ENCODE results near the gene APOL4. TPM values are rescaled to one million over a fixed set of nuclear protein-coding genes. Genes with fewer than 3 reads are reported as not detected.
"Not testable (repeated sequence)": the region's sequence is repeated elsewhere in the genome, so short reads cannot be mapped to it uniquely, and the experiment has no call there.

Gene APOL4
- total RNA-seq, 2 experiments from 2014 or later, result 7.5 to 7.6 TPM

GRCh38 chr22:36213586-36213985, 12.0 kb upstream of the APOL4 start:
- Mint-ChIP-seq H3K4me3 (no peak overlapping the region), H3K4me1 (peaks cover 14% of the 10 kb centered on the region), H3K27me3 (peaks cover 81% of the 10 kb centered on the region), H3K36me3 (ENCODE audit: low read depth) (peaks cover 6% of the 10 kb centered on the region), H3K27ac (no peak overlapping the region), H3K9me3 (peaks cover 10% of the 10 kb centered on the region)
- ChIA-PET POLR2A (no interaction called here), CTCF (interaction anchor here (1.3 kb wide), 1 partner anchor 53 kb away, joined by 3 read pairs; the partner anchor contains the start of gene APOL3)
- no peak for DNase-seq

GRCh38 chr22:36212901-36213300, 11.3 kb upstream of the APOL4 start:
- H3K36me3 Mint-ChIP-seq (ENCODE audit: low read depth), result peaks cover 6% of the 10 kb centered on the region
- H3K27ac Mint-ChIP-seq, result no peak overlapping the region
- no peak overlapping the region for H3K4me3 Mint-ChIP-seq
- H3K4me1 Mint-ChIP-seq, result peaks cover 18% of the 10 kb centered on the region
- peaks cover 10% of the 10 kb centered on the region for H3K9me3 Mint-ChIP-seq
- ChIA-PET CTCF (no interaction called here), POLR2A (no interaction called here)
- peaks cover 74% of the 10 kb centered on the region for H3K27me3 Mint-ChIP-seq
- DNase-seq, result no peak

DNA sequence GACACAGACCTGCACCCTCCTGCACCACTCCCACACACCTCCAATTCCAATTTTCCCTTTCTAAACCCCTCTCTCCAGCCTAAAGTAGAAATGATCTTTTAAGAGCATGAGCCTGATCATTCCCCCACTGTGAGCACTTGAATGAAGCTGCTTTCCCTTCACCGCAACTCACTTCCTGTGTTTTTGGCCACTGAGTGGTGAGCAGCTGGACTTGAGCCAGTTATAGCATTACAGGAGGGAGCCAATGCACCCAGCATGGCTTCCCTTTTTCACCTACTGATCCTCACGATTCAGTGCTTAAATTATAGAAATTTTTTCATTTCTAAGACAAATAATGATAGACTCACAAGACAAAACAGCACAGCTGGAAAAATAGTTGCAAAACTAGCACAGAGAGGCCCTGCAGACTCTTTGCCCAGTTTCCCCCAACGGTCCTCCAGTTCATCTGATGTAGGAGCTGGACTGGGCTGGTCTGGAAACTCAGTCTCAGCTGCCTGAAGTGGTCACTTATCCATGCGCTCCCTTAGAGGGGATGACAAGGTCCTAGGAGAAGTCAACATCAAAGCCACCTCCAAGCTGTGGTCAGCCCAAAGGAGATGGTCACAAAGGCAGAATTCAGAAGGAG, 9.7 kb upstream of the APOL4 start:
- Mint-ChIP-seq H3K4me3 (no peak overlapping the region), H3K27ac (no peak overlapping the region), H3K27me3 (peaks cover 64% of the 10 kb centered on the region), H3K9me3 (peaks cover 10% of the 10 kb centered on the region), H3K36me3 (ENCODE audit: low read depth) (peaks cover 6% of the 10 kb centered on the region), H3K4me1 (peaks cover 19% of the 10 kb centered on the region)
- DNase-seq, result no peak
- ChIA-PET CTCF (interaction anchor here (1.4 to 2.0 kb wide), 3 partner anchors 15 to 31 kb away, joined by 4 to 5 read pairs (median 5); partner anchors contain the start of gene APOL2), POLR2A (interaction anchor here (1.2 kb wide), 1 partner anchor 9 kb away, joined by 5 read pairs; the partner anchor contains the start of gene APOL4)

GRCh38 chr22:36210224-36210623, 8.6 kb upstream of the APOL4 start:
- peaks cover 6% of the 10 kb centered on the region for H3K36me3 Mint-ChIP-seq (ENCODE audit: low read depth)
- H3K27me3 Mint-ChIP-seq, result peaks cover 53% of the 10 kb centered on the region
- DNase-seq, result no peak
- no peak overlapping the region for H3K27ac Mint-ChIP-seq
- H3K4me1 Mint-ChIP-seq, result peaks cover 19% of the 10 kb centered on the region
- ChIA-PET POLR2A (no interaction called here), CTCF (interaction anchor here (1.4 to 2.0 kb wide), 3 partner anchors 14 to 30 kb away, joined by 4 to 5 read pairs (median 5); partner anchors contain the start of gene APOL2)
- no peak overlapping the region for H3K4me3 Mint-ChIP-seq
- peaks cover 10% of the 10 kb centered on the region for H3K9me3 Mint-ChIP-seq

DNA sequence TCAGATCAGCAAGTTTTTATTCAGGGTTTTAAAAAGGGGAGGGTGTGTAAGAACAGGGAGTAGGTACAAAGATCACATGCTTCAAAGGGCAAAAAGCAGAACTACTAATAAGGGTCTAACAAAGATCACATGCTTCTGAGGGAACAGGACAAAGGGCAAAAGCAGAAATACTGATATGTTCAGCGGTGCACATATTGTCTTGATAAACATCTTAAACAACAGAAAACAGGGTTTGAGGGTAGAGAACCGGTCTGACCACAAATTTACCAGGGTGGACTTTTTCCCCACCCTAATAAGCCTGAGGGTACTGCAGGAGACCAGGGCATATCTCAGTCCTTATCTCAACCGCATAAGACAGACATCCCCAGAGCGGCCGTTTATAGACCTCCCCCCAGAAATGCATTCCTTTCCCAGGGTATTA, 7.9 kb upstream of the APOL4 start:
- Mint-ChIP-seq H3K9me3 (peaks cover 10% of the 10 kb centered on the region), H3K4me1 (peaks cover 24% of the 10 kb centered on the region), H3K27me3 (peaks cover 48% of the 10 kb centered on the region)
- POLR2A ChIA-PET; H3K4me3 Mint-ChIP-seq; H3K36me3 Mint-ChIP-seq (ENCODE audit: low read depth); H3K27ac Mint-ChIP-seq; DNase-seq: not testable (repeated sequence)
- CTCF ChIA-PET, result interaction anchor here (1.6 kb wide), 1 partner anchor 13 kb away, joined by 5 read pairs; no protein-coding TSS in a partner anchor

- H3K27me3 Mint-ChIP-seq, result peaks cover 43% of the 10 kb centered on the region
- peaks cover 10% of the 10 kb centered on the region for H3K9me3 Mint-ChIP-seq
- POLR2A ChIA-PET, result interaction anchor here (1.0 to 1.4 kb wide), 2 partner anchors 8 to 11 kb away, joined by 4 to 6 read pairs; no protein-coding TSS in a partner anchor
- DNase-seq, result no peak
- no peak overlapping the region for H3K27ac Mint-ChIP-seq
- CTCF ChIA-PET, result interaction anchor here (0.9 kb wide), 1 partner anchor 12 kb away, joined by 3 read pairs; no protein-coding TSS in a partner anchor
- H3K36me3 Mint-ChIP-seq (ENCODE audit: low read depth), result peaks cover 6% of the 10 kb centered on the region
- no peak overlapping the region for H3K4me3 Mint-ChIP-seq
- H3K4me1 Mint-ChIP-seq, result peaks cover 25% of the 10 kb centered on the region
Observed at GRCh38 chr22:36208914-36209313, 7.3 kb upstream of the APOL4 start.

- ChIA-PET POLR2A (interaction anchor here (1.0 to 1.4 kb wide), 2 partner anchors 9 to 10 kb away, joined by 4 to 6 read pairs; no protein-coding TSS in a partner anchor), CTCF (interaction anchor here (0.5 to 0.9 kb wide), 2 partner anchors 13 to 79 kb away, joined by 3 read pairs; no protein-coding TSS in a partner anchor)
- Mint-ChIP-seq H3K36me3 (ENCODE audit: low read depth) (peaks cover 6% of the 10 kb centered on the region), H3K9me3 (peaks cover 10% of the 10 kb centered on the region), H3K4me3 (no peak overlapping the region), H3K27ac (no peak overlapping the region), H3K27me3 (peaks cover 38% of the 10 kb centered on the region), H3K4me1 (peaks cover 25% of the 10 kb centered on the region)
- no peak for DNase-seq
Observed at GRCh38 chr22:36208162-36208765, 6.7 kb upstream of the APOL4 start.

- H3K36me3 Mint-ChIP-seq (ENCODE audit: low read depth), result peaks cover 6% of the 10 kb centered on the region
- H3K4me3 Mint-ChIP-seq, result no peak overlapping the region
- no peak for DNase-seq
- peaks cover 21% of the 10 kb centered on the region for H3K27me3 Mint-ChIP-seq
- H3K9me3 Mint-ChIP-seq, result peaks cover 10% of the 10 kb centered on the region
- POLR2A ChIA-PET, result no interaction called here
- no peak overlapping the region for H3K27ac Mint-ChIP-seq
- CTCF ChIA-PET, result interaction anchor here (1.8 kb wide), 1 partner anchor 33 kb away, joined by 4 read pairs; the partner anchor contains the start of gene APOL2
- H3K4me1 Mint-ChIP-seq, result peaks cover 40% of the 10 kb centered on the region
Observed at GRCh38 chr22:36206255-36206654, 4.6 kb upstream of the APOL4 start.

DNA sequence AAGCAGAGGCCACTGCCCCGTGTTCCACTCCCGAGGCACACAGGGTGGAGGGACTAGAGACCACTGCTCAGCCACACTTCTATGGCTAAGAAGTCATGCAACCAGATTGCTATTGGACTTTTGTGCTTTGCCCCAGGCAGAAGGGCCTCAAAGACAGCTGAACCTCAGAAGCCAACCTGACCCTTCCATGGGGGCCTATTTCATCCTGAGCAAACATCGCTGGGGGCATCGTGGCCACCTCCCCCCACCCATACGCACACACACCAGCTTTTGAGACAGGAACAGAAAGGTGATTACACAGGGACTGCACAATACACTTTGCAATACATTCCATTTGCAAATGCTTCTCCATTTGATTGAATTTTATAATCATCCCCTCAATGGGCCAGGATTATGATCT, 4.0 kb upstream of the APOL4 start:
- peaks cover 15% of the 10 kb centered on the region for H3K27me3 Mint-ChIP-seq
- H3K36me3 Mint-ChIP-seq (ENCODE audit: low read depth); POLR2A ChIA-PET; DNase-seq; H3K27ac Mint-ChIP-seq; H3K4me3 Mint-ChIP-seq: not testable (repeated sequence)
- H3K9me3 Mint-ChIP-seq, result peaks cover 10% of the 10 kb centered on the region
- CTCF ChIA-PET, result interaction anchor here (0.7 kb wide), 1 partner anchor 11 kb away, joined by 3 read pairs; no protein-coding TSS in a partner anchor
- H3K4me1 Mint-ChIP-seq, result peaks cover 39% of the 10 kb centered on the region

- DNase-seq, result no peak
- H3K4me3 Mint-ChIP-seq, result no peak overlapping the region
- H3K9me3 Mint-ChIP-seq, result peaks cover 8% of the 10 kb centered on the region
- H3K4me1 Mint-ChIP-seq, result peaks cover 42% of the 10 kb centered on the region
- POLR2A ChIA-PET, result interaction anchor here (0.7 kb wide), 1 partner anchor 45 kb away, joined by 3 read pairs; the partner anchor contains the start of gene APOL3
- H3K27ac Mint-ChIP-seq, result no peak overlapping the region
- CTCF ChIA-PET, result interaction anchor here (0.5 to 1.0 kb wide), 3 partner anchors 9 to 72 kb away, joined by 3 to 5 read pairs (median 4); no protein-coding TSS in a partner anchor
- peaks cover 4% of the 10 kb centered on the region for H3K36me3 Mint-ChIP-seq (ENCODE audit: low read depth)
- peaks cover 9% of the 10 kb centered on the region for H3K27me3 Mint-ChIP-seq
Observed at GRCh38 chr22:36204632-36205015, 3.0 kb upstream of the APOL4 start.

DNA sequence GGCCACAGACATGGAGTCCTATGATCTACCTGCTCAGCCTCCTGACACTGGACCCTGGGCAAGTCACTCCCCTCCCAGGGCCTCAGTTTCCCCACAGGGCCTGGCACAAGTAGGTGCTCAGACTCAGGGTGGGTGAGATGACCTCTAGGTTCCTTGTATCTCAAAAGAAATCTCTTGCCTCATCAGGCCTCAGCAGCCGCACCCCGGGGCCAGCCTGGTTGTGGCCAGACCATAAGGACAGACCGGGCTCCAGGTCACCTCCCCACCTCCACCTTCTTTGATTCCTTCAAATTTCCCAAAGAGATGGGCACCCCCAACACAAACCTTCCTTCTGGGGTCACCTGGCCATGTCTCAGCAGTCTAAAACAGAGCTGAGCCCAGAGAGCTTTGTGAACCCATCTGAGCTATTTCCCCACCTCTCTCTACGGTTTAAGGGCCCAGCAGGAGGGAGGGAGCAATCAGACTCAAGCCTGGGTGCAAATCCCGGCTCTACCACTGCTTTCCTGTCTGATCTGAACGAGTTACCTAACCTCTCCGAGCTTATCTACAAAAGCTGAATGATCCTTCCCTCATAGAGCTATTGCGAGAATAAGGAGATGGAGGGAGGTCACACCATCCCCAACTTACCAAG, 2.5 kb upstream of the APOL4 start:
- peaks cover 45% of the 10 kb centered on the region for H3K4me1 Mint-ChIP-seq
- peaks cover 3% of the 10 kb centered on the region for H3K9me3 Mint-ChIP-seq
- no peak overlapping the region for H3K27ac Mint-ChIP-seq
- H3K27me3 Mint-ChIP-seq, result peaks cover 5% of the 10 kb centered on the region
- ChIA-PET CTCF (interaction anchor here (0.5 to 1.0 kb wide), 3 partner anchors 8 to 73 kb away, joined by 3 to 5 read pairs (median 4); no protein-coding TSS in a partner anchor), POLR2A (interaction anchor here (0.6 to 0.7 kb wide), 2 partner anchors 44 to 277 kb away, joined by 3 read pairs; partner anchors contain the start of genes APOL3 and TXN2)
- no peak overlapping the region for H3K4me3 Mint-ChIP-seq
- H3K36me3 Mint-ChIP-seq (ENCODE audit: low read depth), result peaks cover 3% of the 10 kb centered on the region
- DNase-seq, result no peak

- POLR2A ChIA-PET; H3K27ac Mint-ChIP-seq; DNase-seq; H3K4me3 Mint-ChIP-seq; H3K36me3 Mint-ChIP-seq (ENCODE audit: low read depth); H3K9me3 Mint-ChIP-seq; H3K27me3 Mint-ChIP-seq: not testable (repeated sequence)
- H3K4me1 Mint-ChIP-seq, result peaks cover 50% of the 10 kb centered on the region
- CTCF ChIA-PET, result interaction anchor here (0.9 to 1.7 kb wide), 2 partner anchors 17 to 36 kb away, joined by 3 to 6 read pairs; partner anchors contain the start of gene APOL2
Observed at GRCh38 chr22:36203441-36203840, 1.8 kb upstream of the APOL4 start.

All from activated CD4-positive, alpha-beta memory T cell treated with anti-CD3 and anti-CD28 coated beads, Interleukin-2, amount 10 ng/mL, durations not matched to agents 7 days and 5 days (primary cell).